H1 (cell line): ENCODE results near the gene MOGAT3. TPM values are rescaled to one million over a fixed set of nuclear protein-coding genes. Genes with fewer than 3 reads are reported as not detected.

Experiments used
- ATF2 ChIP-seq: IDR thresholded peaks from 2 replicates; pipeline ENCODE4 v1.6.1; 2012; ENCODE audit warnings: low read length, inconsistent platforms
- CREB1 ChIP-seq: IDR thresholded peaks from 2 replicates; pipeline ENCODE4 v1.6.1; 2012; ENCODE audit warnings: inconsistent platforms
- PHF8 ChIP-seq: fragments of 200-600 bp; sonication (generic); conservative IDR thresholded peaks from 2 replicates; pipeline ENCODE4 v1.7.1; 2012; ENCODE audit warnings: low read depth, mild to moderate bottlenecking, inconsistent platforms, low read length, moderate library complexity
- SUZ12 ChIP-seq: fragments of 200-600 bp; sonication (generic); IDR thresholded peaks from 2 replicates; pipeline ENCODE4 v1.6.1; 2012; ENCODE audit warnings: mild to moderate bottlenecking, inconsistent platforms, low read length, moderate library complexity, mixed read lengths
- polyA plus RNA-seq, 7 experiments: library from polyadenylated mRNA; depleted of rRNA in 3 of 7; stranded (reverse) in 5 of 7; unstranded in 2 of 7; fragments of >200 nt in 5 of 7; fragments of 200-250 nt in 2 of 7; gene quantifications; 1 replicate in 5 of 7; 2 replicates in 1 of 7; 4 replicates in 1 of 7; pipeline versions ENCODE4 v1.2.1 to v1.2.3, GENCODE V29; 2011 to 2013; ENCODE audit warnings: missing spikeins in 2 of 7, mixed read lengths in 2 of 7
- total RNA-seq: library from RNA; stranded (reverse); fragmentation: NEBNext Ultra II Directional; extraction: Animal tissue kit (Norgen Biotek cat#: 25700); gene quantifications from 2 replicates; pipeline ENCODE4 v1.2.1, GENCODE V29; 2021

MOGAT3 gene
- total and polyA plus RNA-seq, 2 of the 8 experiments (the other 6 are each of a cell fraction or from before 2014, with no cell fraction given) = 0.21 to 0.82 TPM

GRCh38 chr7:101165958-101166647, 34.7 kb downstream of the MOGAT3 start (continued):
- TF ChIP-seq PHF8 (0 out of 2 replicates have a peak, but pooled peaks have one; percentile 10), ATF2 (no peak), SUZ12 (peak; percentile 1; the same call in 1 of the 2 replicates), CREB1 (no peak)
